Esophagus muscularis mucosa (tissue), 3 donors: ENCODE data around the gene PTCSC3.

Experiments used
- CTCF ChIP-seq, 3 experiments: fragments of 200-600 bp in 2 of 3; fragments of 450-650 bp in 1 of 3; sonication (generic) in 2 of 3; IDR thresholded peaks; one replicate each; pipeline ENCODE4 v1.5.1; 2017 to 2019; ENCODE audit warnings: antibody characterized with exemption in 3 of 3, mild to moderate bottlenecking in 2 of 3, moderate library complexity in 1 of 3
- POLR2A ChIP-seq: fragments of 450-650 bp; IDR thresholded peaks from one replicate; pipeline ENCODE4 v1.6.1; 2017; ENCODE audit warnings: antibody characterized with exemption, moderate library complexity, mild to moderate bottlenecking, low read depth

DNA sequence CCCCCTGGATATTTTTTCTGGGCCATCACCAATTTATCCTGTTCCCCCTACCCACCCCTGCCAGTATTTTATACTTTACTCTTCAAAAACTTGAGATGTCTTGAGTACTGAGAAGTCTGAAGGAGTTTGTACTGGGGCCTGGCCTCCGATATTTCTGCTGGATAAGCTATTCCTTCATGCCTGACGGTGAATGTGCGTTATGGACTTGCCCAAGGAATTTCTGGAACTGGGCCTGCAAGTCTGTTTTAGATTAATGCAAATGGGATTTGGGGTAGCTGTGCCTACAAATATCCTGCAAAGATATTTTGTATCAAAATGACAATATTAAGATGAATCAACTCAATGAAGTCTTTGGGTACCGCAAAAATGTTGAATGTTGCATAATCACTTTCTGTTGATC lies at the start of gene PTCSC3:
- TF ChIP-seq CTCF (IDR thresholded peaks at IDR 0.05) = no peak
- no peak for TF ChIP-seq POLR2A
